UCSD-AML1 (cell line): Measurements from ENCODE around the gene NRXN3.

ENCODE experiments used
- DNase-seq: peaks from one replicate; lab custom pipeline; 2025; ENCODE audit not compliant: unreplicated experiment; lab: John Stamatoyannopoulos, UW

NRXN3 gene

GRCh38 chr14:79043194-79043889 lies 873.2 kb downstream of the NRXN3 start:
- no peak for DNase-seq

- no peak for DNase-seq
Measured at GRCh38 chr14:79044894-79045624, 874.9 kb downstream of the NRXN3 start.

- DNase-seq: no peak
Measured at GRCh38 chr14:79050787-79051727, 880.9 kb downstream of the NRXN3 start.

GRCh38 chr14:79051742-79052141 lies 881.6 kb downstream of the NRXN3 start:
- DNase-seq: no peak

GRCh38 chr14:79056879-79057278 lies 886.7 kb downstream of the NRXN3 start:
- no peak for DNase-seq

- DNase-seq: no peak
Measured at GRCh38 chr14:79057333-79057732, 887.2 kb downstream of the NRXN3 start.

GRCh38 chr14:79062226-79062625 lies 892.1 kb downstream of the NRXN3 start:
- no peak for DNase-seq

GRCh38 chr14:79064214-79064613 lies 894.0 kb downstream of the NRXN3 start:
- no peak for DNase-seq

- no peak for DNase-seq
Measured at GRCh38 chr14:79074510-79074909, 904.3 kb downstream of the NRXN3 start.

- DNase-seq: no peak
Measured at GRCh38 chr14:79076428-79076827, 906.3 kb downstream of the NRXN3 start.

GRCh38 chr14:79077096-79077495 lies 906.9 kb downstream of the NRXN3 start:
- no peak for DNase-seq

GRCh38 chr14:79080040-79080439 lies 909.9 kb downstream of the NRXN3 start:
- no peak for DNase-seq

GRCh38 chr14:79082883-79083282 lies 912.7 kb downstream of the NRXN3 start:
- DNase-seq: no peak

GRCh38 chr14:79083356-79083755 lies 913.2 kb downstream of the NRXN3 start:
- DNase-seq: no peak

GRCh38 chr14:79084861-79085260 lies 914.7 kb downstream of the NRXN3 start:
- no peak for DNase-seq

GRCh38 chr14:79089576-79089975 lies 919.4 kb downstream of the NRXN3 start:
- no peak for DNase-seq

GRCh38 chr14:79090641-79091180 lies 920.5 kb downstream of the NRXN3 start:
- no peak for DNase-seq

- DNase-seq: no peak
Measured at GRCh38 chr14:79091381-79091963, 921.3 kb downstream of the NRXN3 start.

- DNase-seq: no peak
Measured at GRCh38 chr14:79093531-79093930, 923.4 kb downstream of the NRXN3 start.

GRCh38 chr14:79094951-79095350 lies 924.8 kb downstream of the NRXN3 start:
- no peak for DNase-seq

GRCh38 chr14:79096811-79097210 lies 926.6 kb downstream of the NRXN3 start:
- no peak for DNase-seq
